Glutamatergic neuron (in vitro differentiated cells): ENCODE data around the gene HOXA11. TPM values are rescaled to one million over a fixed set of nuclear protein-coding genes. Genes with fewer than 3 reads are reported as not detected.

ENCODE experiments used
- DNase-seq: peaks from one replicate; pipeline ENCODE4 v3.0.0; 2022
- H3K27ac Mint-ChIP-seq: one replicate; pipeline ENCODE4 v1.8.0; 2020; ENCODE audit warnings: mild to moderate bottlenecking, mixed read lengths, inconsistent platforms; ENCODE audit not compliant: unreplicated experiment
- H3K27me3 Mint-ChIP-seq: one replicate; pipeline ENCODE4 v1.8.0; 2020; ENCODE audit warnings: mild to moderate bottlenecking, moderate library complexity, mixed read lengths, inconsistent platforms; ENCODE audit not compliant: unreplicated experiment
- H3K36me3 Mint-ChIP-seq: one replicate; pipeline ENCODE4 v1.8.0; 2020; ENCODE audit warnings: mild to moderate bottlenecking, mixed read lengths, inconsistent platforms; ENCODE audit not compliant: unreplicated experiment
- H3K4me1 Mint-ChIP-seq: one replicate; pipeline ENCODE4 v1.8.0; 2020; ENCODE audit warnings: mild to moderate bottlenecking, low read depth, mixed read lengths, inconsistent platforms; ENCODE audit not compliant: unreplicated experiment
- H3K4me3 Mint-ChIP-seq: one replicate; pipeline ENCODE4 v1.8.0; 2020; ENCODE audit warnings: mild to moderate bottlenecking, mixed read lengths, inconsistent platforms; ENCODE audit not compliant: unreplicated experiment
- H3K9me3 Mint-ChIP-seq: one replicate; pipeline ENCODE4 v1.8.0; 2020; ENCODE audit warnings: mild to moderate bottlenecking, moderate library complexity, mixed read lengths, inconsistent platforms; ENCODE audit not compliant: unreplicated experiment
- CTCF ChIP-seq: fragments of 200-600 bp; sonication (generic); IDR thresholded peaks from one replicate; pipeline ENCODE4 v1.5.0; 2021; ENCODE audit not compliant: partially characterized antibody, unreplicated experiment
- total RNA-seq: library from RNA; stranded (reverse); fragmentation: NEBNext Ultra II Directional; extraction: Animal tissue kit (Norgen Biotek cat#: 25700); gene quantifications from one replicate; pipeline ENCODE4 v1.2.1, GENCODE V29; 2021; ENCODE audit not compliant: unreplicated experiment

Gene HOXA11
- total RNA-seq, 1 donor from 2014 or later, result not detected

DNA sequence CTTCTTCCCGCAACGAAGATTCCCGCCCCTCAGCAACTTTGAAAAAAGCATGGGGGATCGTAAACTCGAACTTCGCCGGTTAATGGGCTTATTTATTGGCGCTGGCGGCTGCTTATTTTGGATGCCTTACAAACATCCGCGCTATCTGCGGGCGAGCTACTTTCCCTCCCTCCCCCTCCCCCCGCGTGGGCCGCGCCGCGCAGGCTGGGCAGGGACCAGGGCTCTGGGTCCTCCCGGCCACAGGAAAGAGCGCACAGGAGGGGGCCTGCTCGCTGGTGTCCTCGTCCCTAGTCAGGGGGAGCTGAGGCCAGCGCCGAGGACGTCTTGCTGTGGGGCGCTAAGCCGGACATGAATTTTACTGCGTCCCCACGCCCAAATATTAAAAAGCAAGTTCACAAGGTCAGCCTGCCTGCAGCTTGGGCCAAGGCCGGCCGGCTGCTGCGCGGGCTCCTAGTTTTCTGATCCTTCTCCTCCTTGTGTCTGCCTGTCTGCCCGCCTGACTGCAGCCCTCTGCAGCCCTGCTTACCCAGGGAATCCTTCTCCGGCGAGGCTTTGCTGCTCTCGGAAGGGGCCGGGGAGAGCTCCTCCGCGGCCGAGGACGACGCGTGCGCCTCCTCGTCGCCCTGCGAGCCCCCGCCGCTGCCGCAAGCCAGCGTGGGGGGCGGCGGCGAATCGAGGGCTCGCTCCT is 12.1 kb downstream of the HOXA11 start:
- DNase-seq, result peak; percentile 50
- H3K27me3 Mint-ChIP-seq, result peaks cover 41% of the 10 kb centered on the region
- H3K4me3 Mint-ChIP-seq, result no peak overlapping the region
- H3K27ac Mint-ChIP-seq, result no peak overlapping the region
- no peaks in the 10 kb centered on the region for H3K4me1 Mint-ChIP-seq
- H3K36me3 Mint-ChIP-seq, result peaks cover 4% of the 10 kb centered on the region
- peaks cover 6% of the 10 kb centered on the region for H3K9me3 Mint-ChIP-seq
- no peak for TF ChIP-seq CTCF

- Mint-ChIP-seq H3K4me3 (peak overlapping the region; percentile 36), H3K9me3 (peaks cover 12% of the 10 kb centered on the region), H3K4me1 (no peaks in the 10 kb centered on the region), H3K27me3 (peaks cover 40% of the 10 kb centered on the region), H3K36me3 (peaks cover 4% of the 10 kb centered on the region), H3K27ac (no peak overlapping the region)
- TF ChIP-seq CTCF, result no peak
- DNase-seq, result peak; percentile 13
These were observed 12.7 kb downstream of the HOXA11 start for GRCh38 chr7:27172315-27172774.

DNA sequence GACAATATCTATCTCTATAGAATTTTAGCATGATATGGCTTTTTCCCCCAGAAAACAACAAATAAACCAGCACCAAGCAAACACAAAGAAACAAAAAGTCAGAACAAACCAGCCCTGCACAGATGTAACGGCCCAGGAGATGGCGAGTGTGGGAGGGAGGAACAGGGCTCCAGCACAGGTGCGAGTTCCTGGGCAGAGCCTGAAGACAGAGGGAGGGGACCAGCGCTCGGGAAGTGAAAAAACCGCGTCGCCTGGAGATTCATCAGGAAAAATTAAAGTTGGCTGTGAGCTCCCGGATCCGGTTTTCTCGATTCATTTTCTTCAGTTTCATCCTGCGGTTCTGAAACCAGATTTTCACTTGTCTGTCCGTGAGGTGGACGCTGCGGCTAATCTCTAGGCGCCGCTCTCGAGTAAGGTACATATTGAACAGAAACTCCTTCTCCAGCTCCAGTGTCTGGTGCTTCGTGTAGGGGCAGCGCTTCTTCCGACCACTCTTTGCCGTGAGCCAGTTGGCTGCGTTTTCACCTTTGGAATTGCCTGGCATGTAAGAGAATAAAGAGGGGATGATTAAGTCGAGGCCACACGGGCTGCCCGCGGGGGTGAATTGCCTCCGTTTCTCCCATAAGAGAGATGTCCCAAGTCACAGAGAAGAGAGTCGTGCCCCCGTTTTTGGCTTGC is 13.3 kb downstream of the HOXA11 start:
- no peak for TF ChIP-seq CTCF
- peak; percentile 16 for DNase-seq
- Mint-ChIP-seq H3K36me3 (peaks cover 4% of the 10 kb centered on the region), H3K27me3 (peaks cover 43% of the 10 kb centered on the region), H3K4me1 (no peaks in the 10 kb centered on the region), H3K27ac (no peak overlapping the region), H3K4me3 (no peak overlapping the region), H3K9me3 (peaks cover 13% of the 10 kb centered on the region)

DNA sequence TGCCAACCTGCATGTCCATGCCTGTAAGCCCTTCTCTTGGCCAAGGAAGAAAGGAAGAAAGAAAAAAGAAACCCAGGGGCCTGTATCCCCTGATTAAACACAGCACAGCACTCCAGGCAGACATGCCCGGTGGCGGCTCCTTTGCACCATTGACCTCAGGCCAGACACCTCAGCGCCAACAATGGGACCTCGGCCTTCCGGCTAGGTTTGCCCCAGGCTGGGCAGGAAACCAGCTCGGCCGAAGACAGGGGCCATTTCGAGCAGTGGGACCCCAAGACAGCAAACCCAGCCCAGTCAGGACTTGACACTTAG is 13.8 kb downstream of the HOXA11 start:
- Mint-ChIP-seq H3K4me3 (no peak overlapping the region), H3K27ac (no peak overlapping the region), H3K4me1 (no peaks in the 10 kb centered on the region), H3K36me3 (peaks cover 4% of the 10 kb centered on the region), H3K9me3 (peaks cover 13% of the 10 kb centered on the region), H3K27me3 (peaks cover 43% of the 10 kb centered on the region)
- DNase-seq, result peak; percentile 21
- TF ChIP-seq CTCF, result no peak
